Measurements from ENCODE around the gene DACT2.
A peak's percentile ranks its signal among the peaks of the same experiment; 100 is the strongest.
"Not testable (repeated sequence)": the region's sequence is repeated elsewhere in the genome, so short reads cannot be mapped to it uniquely, and the experiment has no call there.

Gene DACT2

DNA sequence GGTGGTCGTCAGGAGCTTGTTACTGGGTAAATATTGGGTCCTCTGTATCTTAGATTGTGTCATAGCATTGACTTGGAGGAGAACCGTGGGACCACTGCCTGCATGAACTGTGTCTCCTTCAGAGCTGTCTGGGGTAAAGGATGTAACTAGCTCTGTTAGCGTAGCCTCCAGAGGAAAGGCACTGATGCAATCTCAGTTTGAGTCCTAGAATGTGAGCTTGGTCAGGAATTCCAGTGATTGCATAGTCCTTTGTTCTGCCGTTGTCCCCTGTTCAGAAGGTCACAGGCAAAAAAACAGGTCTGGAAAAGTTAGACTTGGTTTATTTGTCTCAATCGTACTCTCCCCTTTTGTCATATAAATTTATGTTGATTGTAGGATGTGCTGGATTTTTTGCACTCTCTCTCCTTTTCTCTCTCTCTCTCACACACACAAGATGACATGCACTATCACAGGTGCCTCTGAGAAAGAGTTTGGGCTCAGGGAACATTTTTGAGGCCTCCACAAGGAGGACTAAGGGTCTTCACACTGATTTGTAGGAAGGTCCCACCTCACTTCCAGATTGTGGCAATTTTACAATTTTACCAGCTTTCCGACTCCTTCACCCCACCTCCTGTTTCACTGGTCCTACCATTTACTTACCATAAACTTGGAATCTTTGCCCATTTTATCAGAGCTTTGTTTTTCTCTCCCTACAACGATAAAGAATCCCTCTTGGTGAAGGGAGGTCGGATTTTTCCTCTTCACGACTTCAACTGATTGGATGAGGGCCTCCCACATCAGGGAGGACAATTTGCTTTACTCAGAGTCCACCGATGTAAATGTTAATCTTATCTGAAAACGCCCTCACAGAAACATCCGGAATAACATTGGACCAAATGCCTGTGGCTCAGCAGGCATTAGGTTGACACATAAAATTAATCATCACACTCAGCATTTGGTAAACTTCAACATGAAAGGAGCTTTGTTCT lies 7.0 kb upstream of the DACT2 start:
- DNase-seq (ENCODE audit: low spot score) = no peak

DNA sequence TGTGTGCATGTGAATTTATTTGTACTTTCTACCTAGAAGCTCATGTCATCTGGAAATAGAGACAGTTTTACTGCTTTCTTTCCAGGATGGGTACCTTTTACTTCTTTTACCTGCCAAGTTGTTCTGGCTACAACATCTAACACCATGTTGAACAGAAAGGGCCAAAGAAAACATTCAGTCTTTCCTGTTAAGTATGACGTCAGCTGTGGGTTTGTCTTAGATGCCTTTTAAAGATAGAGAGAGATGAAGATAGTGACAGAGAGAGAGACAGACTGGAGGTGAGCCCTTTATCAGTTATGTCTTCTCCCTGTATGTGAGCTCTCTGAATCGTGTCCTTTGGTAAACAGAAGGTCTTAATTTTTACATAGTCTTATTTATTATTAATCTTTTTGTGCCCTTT lies 3.4 kb upstream of the DACT2 start:
- no peak for DNase-seq (ENCODE audit: low spot score)

DNA sequence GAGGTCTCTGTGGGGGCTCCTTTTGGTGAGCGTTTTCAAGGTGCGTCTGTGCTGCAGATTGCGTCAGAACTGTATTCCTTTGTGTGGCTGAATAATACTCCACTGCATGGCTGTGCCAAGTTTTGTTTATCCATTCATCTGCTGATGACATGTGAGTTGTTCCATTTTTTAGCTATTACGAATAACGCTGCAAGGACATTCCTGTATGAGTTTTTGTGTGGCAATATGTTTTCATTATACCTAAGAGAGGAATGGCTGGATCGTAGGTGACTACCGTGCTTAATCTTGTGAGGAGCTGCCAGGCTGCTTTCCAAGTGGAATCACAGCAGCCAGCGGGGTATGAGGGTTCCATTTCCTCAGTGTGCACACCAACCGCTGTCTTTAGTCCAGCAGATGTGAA lies 1.1 kb upstream of the DACT2 start:
- DNase-seq (ENCODE audit: low spot score) = no peak

DNA sequence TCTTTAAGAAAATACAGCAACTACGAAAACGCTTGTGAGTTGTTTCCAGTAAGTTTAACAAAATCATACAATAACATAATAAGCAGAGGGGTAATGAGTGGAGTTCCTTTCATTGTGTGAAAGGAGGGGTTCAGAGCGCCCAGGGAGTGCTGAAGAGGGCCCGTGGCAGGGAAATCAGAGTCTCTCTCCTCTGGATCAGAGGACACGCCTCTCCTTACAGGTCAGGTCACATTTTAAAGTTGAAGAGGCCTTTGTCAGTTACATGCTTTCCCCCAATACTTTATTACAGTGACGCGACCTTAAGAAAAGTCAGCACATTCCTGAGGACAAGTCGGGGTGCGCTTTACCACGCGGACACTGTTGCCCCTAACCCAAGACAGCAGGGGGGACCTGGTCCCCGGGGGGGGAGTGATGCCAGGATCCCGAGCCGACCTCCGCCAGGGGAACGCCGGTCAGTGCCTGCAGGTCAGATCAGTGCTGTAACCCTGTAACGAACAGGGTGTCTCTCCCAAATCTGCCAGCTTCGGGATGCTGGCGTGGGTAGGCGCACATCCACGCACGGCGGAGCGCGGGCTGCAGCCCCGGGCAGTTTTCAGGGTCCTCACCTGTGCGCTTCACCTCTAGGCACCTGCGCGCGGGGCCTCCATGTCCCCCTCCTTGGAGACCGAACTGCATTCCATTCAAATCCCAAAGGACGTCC lies 848 bp downstream of the DACT2 start:
- DNase-seq (ENCODE audit: low spot score) = no peak

DNA sequence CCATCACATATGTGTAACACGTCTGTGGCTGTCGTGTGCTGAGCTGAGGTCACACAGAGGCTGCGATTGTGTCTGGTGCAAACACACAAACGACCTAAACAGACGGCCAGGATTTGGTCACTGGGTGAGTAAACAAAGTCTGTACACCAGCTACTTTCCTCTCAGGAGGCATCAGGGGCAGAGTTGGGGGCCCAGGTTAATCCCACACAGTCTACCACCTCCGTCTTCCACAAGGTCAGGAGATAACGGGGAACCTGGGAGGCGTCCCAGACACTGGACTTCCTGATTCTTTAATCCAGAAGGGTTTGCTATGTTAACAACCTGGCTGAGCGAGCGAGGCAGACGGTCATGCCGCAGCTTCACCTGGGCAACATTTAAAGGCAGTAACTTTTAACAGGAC lies 1.5 kb downstream of the DACT2 start:
- DNase-seq (ENCODE audit: low spot score) = no peak

DNA sequence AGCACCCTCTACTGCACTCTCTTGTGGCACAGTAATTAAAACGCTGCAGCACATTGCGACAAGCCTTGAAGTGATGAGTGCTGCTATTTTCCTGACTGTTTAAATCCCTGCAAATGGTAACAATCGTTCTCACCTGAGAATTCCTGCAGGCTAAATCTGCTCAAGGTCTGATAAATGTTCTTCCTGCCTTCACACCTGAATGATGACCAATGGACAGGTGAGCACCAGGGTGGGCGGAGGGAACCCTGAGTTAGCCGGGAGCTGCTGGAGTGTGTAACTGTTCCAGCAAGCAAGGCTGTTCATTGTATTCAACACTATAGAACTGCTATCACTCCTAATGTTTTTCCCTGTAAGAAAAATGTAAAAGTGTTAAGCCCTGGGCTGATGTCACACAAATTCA lies 4.0 kb downstream of the DACT2 start:
- no peak for DNase-seq (ENCODE audit: low spot score)

DNA sequence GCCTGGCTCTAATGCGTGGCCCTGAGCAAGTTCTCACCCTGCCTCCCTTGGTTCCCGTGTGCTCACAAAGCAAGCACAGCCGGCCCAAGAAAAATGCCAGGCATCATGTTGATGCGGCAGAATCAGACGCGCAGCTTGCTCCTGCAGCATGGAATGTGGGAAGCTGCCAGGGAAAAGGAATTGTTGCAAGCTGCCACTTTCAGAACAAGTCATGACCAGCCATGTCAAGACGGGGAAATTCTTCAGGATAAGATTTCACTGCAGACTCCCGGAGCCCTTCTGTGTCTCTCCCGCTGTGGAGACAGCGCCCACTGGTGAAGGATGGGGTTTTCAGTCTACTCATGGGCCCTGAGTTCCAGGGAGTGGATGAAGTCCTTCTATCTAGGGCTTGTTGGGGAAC lies 4.6 kb downstream of the DACT2 start:
- DNase-seq (ENCODE audit: low spot score) = peak; percentile 28

DNA sequence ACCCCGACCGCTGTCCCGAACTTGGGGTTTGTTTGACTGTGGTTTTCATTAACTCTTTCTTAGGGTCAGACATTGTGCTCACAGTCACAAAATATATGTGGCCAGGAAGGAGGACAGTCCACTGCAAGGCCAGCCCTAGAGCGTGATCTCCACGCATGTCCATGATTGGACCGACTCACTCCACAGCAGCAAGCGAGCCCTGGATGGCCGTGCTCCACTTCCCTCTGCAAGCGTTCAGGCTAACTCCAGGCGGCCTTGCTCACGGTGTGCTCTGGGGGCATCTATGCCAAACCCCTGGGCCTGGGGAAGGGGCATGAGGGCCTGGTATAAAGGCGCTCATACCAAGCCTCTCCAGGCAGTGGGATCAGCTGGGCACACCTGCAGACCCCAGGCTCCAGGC lies 5.6 kb downstream of the DACT2 start:
- no peak for DNase-seq (ENCODE audit: low spot score)

DNA sequence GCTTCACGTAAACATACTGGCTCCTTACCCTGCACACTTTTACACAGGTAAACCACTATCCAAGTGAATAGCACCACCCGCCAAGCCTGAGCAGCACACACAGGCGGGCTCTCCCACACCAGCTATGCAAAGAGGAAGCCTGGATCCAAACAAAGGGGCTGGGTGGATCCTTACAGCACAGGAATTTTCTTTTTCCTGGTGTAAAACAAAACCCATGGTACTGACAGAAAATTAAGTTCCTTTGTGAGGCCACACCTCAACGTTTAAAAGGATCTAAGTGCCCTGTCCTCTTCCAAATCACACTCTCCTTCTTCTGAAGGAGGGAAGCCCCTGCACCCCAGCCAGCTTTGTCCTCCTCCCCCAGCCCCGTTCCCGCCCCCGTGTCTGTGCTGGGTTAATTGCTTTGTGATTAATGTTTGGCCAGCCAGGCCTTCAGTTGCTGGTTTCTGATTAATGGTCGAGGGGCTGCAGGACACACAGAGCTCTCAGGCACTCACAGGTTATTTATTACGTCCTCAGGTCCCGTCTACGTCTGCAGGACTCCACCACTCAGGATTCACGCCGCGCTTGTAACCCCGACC lies 6.1 kb downstream of the DACT2 start:
- no peak for DNase-seq (ENCODE audit: low spot score)

DNA sequence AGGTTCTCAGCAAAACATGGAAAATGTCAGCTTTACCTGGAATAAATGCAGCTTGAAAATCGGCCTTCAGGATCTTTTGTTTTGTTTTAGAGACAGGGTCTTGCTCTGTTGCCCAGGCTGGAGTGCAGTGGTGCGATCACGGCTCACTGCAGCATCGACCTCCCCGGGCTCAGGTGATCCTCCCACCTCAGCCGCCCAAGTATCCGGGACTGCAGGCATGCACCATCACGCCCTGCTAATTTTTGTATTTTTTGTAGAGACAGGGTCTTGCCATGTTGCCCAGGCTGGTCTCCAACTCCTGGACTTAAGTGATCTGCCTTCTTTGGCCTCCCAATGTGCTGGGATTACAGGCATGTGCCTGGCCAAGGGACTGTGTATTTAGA lies 7.5 kb downstream of the DACT2 start:
- not testable (repeated sequence) for DNase-seq (ENCODE audit: low spot score)

DNA sequence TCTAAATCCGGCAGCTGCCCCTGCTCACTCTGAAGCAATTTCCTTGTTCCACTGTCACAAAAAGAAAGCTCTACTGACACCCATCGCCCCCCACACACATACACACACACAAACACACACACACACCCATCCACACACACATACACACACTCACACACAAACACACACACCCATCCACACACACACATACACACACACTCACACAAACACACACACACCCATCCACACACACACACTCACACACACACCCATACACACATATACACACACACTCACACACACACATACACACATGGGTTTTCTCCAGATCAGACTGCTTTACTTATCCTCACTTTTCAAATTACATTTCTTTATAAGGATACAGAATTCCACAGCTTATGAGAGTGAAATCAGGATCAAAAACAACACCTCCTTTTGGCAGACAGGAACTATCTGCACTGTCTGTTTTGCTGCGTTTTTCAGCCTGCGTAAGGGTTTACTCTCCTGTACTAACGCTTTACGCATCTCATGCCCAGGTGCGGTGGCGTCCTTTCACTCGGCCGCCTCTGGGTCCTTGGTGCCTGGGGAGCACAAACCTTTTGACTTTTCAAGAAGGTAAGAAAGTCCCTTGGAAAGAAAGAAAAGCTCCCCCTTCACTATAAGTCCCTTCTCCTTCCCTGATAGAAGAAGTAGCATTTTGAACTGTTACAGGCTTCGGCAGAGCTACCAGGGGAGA lies 8.0 kb downstream of the DACT2 start:
- no peak for DNase-seq (ENCODE audit: low spot score)

DNA sequence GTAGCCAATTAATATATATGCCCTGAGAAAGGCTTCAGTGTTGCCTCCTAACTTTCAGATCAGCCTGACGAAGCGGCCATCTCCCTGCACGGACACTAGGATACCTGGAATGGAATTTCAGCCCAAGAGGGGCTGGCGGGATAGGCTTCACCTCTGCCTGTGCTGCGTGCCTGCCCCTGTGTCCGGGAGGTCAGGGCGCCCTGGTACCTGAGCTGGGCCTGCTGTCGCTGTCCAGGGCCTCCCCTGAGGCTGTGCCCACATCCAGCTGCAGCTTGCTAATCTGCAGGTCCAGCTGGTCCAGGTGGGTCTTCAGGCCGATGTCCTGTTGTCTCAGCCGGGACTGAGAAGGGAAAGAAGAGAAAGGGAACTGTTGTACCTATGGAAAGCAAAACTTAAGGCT lies 8.6 kb downstream of the DACT2 start:
- no peak for DNase-seq (ENCODE audit: low spot score)

DNA sequence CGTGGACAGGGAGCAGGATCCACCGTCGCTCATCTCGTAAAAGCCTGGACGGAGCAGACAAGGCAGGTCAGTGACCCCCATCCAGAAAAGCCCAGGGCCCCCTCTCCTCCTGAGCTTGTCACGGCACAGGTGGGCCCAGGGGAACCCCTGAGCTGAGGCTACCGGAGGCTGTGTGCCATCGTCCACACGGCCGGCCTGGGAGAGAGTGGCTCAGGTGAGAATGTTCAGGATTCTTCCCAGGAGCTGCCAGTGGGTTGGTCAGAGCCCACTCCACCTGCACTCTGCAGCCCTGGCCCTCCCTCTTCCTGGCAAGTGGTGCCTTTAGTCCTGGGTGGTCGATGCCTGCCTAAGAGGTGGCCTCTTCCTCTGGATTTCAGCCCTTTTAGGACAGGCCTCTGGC lies 9.2 kb downstream of the DACT2 start:
- DNase-seq (ENCODE audit: low spot score) = no peak

DNA sequence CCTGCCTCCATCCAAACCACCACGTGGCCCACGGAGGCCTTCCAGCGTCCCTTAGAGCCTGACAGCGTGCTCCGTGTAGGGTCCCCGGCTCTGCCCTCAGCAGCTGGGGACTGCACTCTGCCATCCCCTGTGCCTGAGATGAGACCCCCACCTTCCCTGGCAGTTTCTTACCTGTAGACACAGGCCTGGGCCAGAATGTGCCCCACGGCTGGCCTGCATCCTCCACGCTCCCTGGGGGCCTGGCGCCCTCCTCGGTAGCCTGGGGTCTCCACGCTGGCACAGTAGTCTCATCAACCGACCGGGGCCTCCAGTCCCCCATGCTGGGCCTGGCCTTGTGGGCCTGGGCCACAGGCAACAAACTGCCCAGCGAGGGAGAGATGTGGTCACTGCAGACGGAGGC lies 9.6 kb downstream of the DACT2 start:
- no peak for DNase-seq (ENCODE audit: low spot score)

DNA sequence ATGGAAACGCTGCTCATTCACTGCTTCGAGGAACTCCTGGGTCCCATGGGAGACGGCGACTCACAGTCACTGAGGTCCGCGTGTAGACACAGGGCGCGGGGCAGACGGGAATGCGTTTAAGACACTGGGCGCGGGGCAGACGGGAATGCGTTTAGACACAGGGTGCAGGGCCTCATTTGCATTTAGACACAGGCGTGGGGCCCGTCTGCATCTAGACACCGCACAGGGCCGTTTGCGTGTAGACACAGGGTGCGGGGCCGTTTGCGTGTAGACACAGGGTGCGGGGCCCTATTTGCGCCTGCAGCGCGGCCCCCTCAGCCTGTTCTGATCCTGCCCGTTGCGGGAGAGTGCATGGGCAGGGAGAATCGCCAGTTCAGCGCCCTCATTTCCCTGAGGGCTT lies 10.4 kb downstream of the DACT2 start:
- DNase-seq (ENCODE audit: low spot score) = no peak

DNA sequence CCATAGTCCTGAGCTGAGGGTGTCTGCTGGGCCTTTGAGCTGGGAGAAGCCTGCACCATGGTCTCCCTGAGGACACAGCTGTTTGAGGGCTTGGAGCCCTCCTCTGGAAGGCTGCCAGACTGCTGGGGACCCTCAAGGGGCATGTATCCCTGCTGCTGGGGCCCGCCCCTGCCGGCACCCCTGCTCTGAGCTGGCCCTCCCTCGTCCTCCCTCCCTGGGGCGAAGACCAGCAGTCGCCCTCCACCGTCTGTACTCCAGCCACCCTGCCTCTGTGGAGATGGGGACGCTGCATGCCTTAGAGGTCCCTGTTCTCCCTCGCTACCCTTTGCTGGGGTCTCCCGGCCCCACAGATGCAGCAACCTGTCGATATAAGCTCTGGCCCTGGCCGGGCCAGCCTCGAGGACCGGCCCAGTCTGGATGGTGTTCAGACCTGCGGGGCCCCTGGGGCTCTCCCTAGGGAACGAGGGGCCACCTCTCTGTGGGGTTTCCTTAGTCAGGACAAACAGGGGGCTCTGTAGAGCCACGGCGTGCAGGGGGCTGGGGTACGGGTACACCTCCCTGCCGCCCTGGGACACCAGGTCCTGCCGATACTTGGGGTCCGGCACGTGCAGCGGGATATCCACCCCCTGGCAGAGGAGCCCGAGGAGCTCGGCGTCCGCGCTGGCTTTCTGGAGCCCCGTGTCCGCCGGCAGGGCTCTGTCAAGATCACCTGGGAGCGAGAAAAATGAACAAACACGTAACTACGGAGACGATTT lies 11.0 kb downstream of the DACT2 start:
- no peak for DNase-seq (ENCODE audit: low spot score)

DNA sequence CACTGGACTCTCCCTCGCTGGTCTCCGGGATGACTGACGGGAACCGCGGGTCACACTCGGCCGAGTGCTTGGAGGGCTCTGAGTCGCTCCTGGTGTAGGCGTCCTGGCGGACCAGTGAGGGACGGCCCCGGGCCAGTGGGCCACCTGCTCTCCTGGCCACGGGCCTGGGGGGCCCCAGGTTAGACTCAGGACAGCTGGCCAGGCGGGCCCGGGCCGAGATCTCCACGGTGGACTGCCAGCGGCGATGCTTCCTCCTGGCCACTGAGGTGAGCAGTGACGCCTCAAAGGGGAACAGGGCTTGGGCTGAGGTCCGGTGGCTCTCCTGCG lies 11.9 kb downstream of the DACT2 start:
- no peak for DNase-seq (ENCODE audit: low spot score)

DNA sequence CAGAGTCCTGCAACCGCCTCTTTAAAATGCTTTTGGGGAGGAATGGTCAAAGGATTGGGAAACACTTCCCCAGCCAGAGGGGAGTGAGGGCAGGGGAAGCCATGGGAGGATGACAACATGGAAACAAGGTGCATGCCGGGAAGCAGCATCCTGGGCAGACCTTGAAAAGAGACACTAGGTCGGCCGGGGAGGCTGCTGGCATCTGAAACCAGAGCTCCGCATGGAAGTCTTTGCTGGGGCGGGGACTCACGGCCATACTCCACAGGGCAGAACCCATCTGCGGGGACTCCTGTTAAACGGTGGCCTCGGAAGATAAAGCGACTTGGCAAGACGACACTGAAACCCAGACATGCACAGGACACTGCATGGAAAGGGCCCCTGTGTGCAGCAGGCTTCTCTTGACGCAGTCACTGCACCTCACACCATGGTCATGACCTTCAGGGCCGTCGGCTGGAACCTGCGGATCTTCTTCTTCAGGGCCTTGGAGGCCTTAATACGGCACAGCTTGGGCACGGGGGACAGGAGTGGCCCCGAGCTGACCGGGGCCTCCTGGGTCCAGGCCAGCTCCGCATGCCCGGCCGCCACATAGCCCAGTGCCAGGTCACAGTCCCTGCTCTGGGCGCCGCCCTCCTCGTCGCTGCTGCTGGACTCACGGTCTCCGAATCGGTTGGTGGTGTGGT lies 12.4 kb downstream of the DACT2 start:
- DNase-seq (ENCODE audit: low spot score) = no peak

DNA sequence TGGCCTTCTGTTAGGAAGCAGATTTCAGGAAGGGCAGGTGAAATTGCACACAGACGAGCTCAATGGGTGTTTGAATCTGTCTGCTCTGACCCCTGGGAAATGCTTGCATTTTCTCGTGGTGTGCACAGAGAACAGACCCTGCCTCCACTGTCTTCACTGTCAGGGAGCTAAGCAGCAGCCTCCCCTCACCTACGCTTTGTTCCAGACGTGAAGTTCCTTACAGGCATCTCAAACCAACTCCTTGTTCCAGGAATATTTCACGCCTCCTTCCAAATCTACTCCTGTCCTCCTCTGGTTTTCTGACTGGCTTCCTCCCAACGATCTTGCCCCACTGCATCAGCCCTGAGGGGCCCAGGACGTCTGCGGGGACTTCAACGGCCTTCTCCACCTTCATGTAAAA lies 13.7 kb downstream of the DACT2 start:
- DNase-seq (ENCODE audit: low spot score) = no peak

DNA sequence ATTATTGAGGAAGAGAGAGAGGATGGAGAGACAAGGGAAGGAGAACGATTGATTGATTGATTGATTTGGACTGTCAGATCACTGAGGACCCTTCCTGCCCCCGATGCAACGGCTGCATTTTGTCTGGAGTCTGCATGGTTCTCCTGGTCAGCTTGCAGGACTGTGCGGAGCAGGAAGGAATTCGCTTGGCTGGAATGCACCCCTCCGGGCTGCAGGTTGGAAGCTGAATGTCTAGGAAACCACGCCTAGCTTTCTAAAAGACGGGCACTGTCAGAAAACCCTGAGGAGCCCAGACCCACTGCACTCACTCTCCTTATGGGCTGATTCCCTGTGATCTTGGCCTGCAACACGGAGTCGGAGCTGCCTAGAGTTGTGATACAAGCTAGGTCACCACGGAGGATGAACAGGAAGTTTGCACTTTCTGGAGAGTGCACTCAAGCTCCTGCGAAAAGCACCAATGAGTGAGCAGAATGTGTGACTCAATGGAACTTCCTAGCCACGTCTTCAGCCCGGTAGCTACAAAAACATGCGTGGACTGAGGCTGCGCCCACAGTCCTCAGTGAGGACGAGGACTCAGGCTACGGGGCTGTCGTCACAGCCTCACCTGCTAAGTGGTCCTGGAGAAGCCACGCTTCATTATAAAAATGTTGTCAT lies 14.4 kb downstream of the DACT2 start:
- no peak for DNase-seq (ENCODE audit: low spot score)

DNA sequence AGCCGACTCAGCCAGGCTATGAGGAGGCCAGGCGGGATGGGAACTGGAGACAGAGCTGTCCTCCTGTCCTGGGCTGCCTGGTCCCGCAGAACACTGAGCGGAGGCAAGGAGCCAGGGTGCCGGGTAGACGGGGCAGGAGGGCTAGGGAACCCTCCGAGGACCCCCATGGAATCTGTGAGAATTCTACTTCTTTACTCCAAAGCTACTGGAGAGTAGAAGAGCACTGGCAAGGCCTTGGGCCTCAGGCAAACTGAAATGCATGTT lies 14.9 kb downstream of the DACT2 start:
- DNase-seq (ENCODE audit: low spot score) = no peak

Measured in AG08395 (cell line).